Measurements from ENCODE around the gene RAD51B.

- TF ChIP-seq CTCF (IDR thresholded peaks at IDR 0.05) (no peak), POLR2A (IDR thresholded peaks at IDR 0.05) (no peak), EP300 (IDR thresholded peaks at IDR 0.05) (no peak)
These were observed 493.5 kb downstream of the RAD51B start for GRCh38 chr14:68312884-68313610.

All from ovary (tissue), 3 donors.